Heart left ventricle (tissue), 16 donors: ENCODE data around the gene CHCHD3. TPM values are rescaled to one million over a fixed set of nuclear protein-coding genes. Genes with fewer than 3 reads are reported as not detected.

Experiments
- ATAC-seq, 4 donors: fragments of 200-7000 bp; cut with Tn5 transposase; one replicate each; pipeline ENCODE4 v1.9.1; 2020 to 2022; ENCODE audit warnings: moderate library complexity in 4 of 4, mild to moderate bottlenecking in 3 of 4, moderate number of reproducible peaks in 1 of 4
- DNase-seq, 5 donors: peaks; one replicate each; pipeline ENCODE4 v3.0.0-alpha.2; 2020
- H3K27ac ChIP-seq, 12 donors: fragments of 200-600 bp; sonication (generic) in 4 of 12; one replicate each; pipeline versions ENCODE4 v1.5.0 to v1.8.0; 2016 to 2022; ENCODE audit warnings: mild to moderate bottlenecking in 2 of 12
- H3K27me3 ChIP-seq, 9 donors: fragments of 200-600 bp; sonication (generic) in 2 of 9; one replicate each; pipeline versions ENCODE4 v1.5.1 to v1.8.0; 2016 to 2022; ENCODE audit warnings: mild to moderate bottlenecking in 3 of 9
- H3K36me3 ChIP-seq, 9 donors: fragments of 200-600 bp; sonication (generic) in 2 of 9; one replicate each; pipeline versions ENCODE4 v1.5.0 to v1.8.0; 2018 to 2022; ENCODE audit warnings: mild to moderate bottlenecking in 2 of 9
- H3K4me1 ChIP-seq, 12 donors: fragments of 200-600 bp; sonication (generic) in 4 of 12; one replicate each; pipeline versions ENCODE4 v1.5.0 to v1.8.0; 2016 to 2022; ENCODE audit warnings: mild to moderate bottlenecking in 3 of 12
- H3K4me3 ChIP-seq, 12 donors: fragments of 200-600 bp; sonication (generic) in 4 of 12; one replicate each; pipeline versions ENCODE4 v1.5.0 to v1.8.0; 2017 to 2022; ENCODE audit warnings: mild to moderate bottlenecking in 9 of 12, moderate library complexity in 4 of 12
- H3K9me3 ChIP-seq, 12 donors: fragments of 200-600 bp; sonication (generic) in 4 of 12; one replicate each; pipeline versions ENCODE4 v1.5.0 to v1.8.0; 2016 to 2022; ENCODE audit warnings: mild to moderate bottlenecking in 1 of 12
- CTCF ChIP-seq, 12 donors: fragments of 200-600 bp; sonication (generic) in 4 of 12; IDR thresholded peaks; one replicate each; pipeline versions ENCODE4 v1.5.0 to v1.8.0; 2018 to 2022; ENCODE audit warnings: antibody characterized with exemption in 12 of 12, mild to moderate bottlenecking in 5 of 12
- POLR2A ChIP-seq, 2 donors: fragments of 450-650 bp; IDR thresholded peaks; one replicate each; pipeline ENCODE4 v1.6.1; 2017; ENCODE audit warnings: antibody characterized with exemption in 2 of 2, mild to moderate bottlenecking in 2 of 2, moderate library complexity in 2 of 2
- WGBS, 4 donors: extraction: QIAGEN DNeasy Blood & Tissue Kit in 2 of 4; methylation state at CpG; one replicate each; pipeline versions ENCODE4 v1.1.5 to v1.1.7; 2013 to 2018; 5-methylcytosine and 5-hydroxymethylcytosine counted together
- intact Hi-C, 10 donors: fragments of 100-400 bp; cut with DNase I; formaldehyde crosslinking; loops; one replicate each; pipeline versions ENCODE4 v1.11.1 to v1.14.2; 2022
- polyA plus RNA-seq, 2 donors: library from polyadenylated mRNA; stranded (reverse); fragments of 200-250 nt; gene quantifications; one replicate each; pipeline ENCODE4 v1.2.3, GENCODE V29; 2013
- total RNA-seq, 9 donors: library from RNA; depleted of rRNA in 2 of 9; stranded (reverse); fragments of >200 nt in 2 of 9; fragmentation: NEBNext Ultra II Directional in 3 of 9; extraction: Animal tissue kit (Norgen Biotek cat#: 25700) in 3 of 9; gene quantifications; one replicate each; pipeline versions ENCODE4 v1.1.0 to v1.2.4, GENCODE V29; 2016 to 2023
- donor health status: ischemic (EF 13 %, LVEDD 7.1; RV severe dilation, severe dysfunction).
- donor health status: healthy with polysubstance abuse.
- donor health status: DM: no; HTN: yes; CAD: no.
- donor health status: DM: no; HTN: no; CAD: no.
- donor health status: ischemic (EF 25% LVEDD 6.9; RV normal size, moderate dysfunction).
- donor health status: ischemic (EF 25% LVEDD 5.7; RV mildly dilated, moderate dysfunction).
- donor health status: healthy.
- donor health status: DM: yes; HTN: yes; CAD: no.
- donor health status: ischemic (EF 35%, LVEDD 5.7; RV mildly dilated, moderate dysfunction).
- donor health status: nonischemic (EF 11% LVEDD 7.7; RV severe dilation, severe dysfunction).
- donor health status: DM: yes; HTN: yes; CAD: no.
- donor health status: PGD.
- donor health status: ischemic (EF 29% LVEDD 5.4; RV normal size, mild dysfunction).
- donor health status: nonischemic (EF 23%, LVEDD 6.1; RV moderate dilation, normal function).

The CHCHD3 gene
- total and polyA plus RNA-seq, 11 donors = 92.9 to 197 (median 176) TPM

- Histone ChIP-seq H3K9me3 (no peaks in the 10 kb centered on the region), H3K4me3 (no peak overlapping the region), H3K36me3 (no peaks in the 10 kb centered on the region), H3K4me1 (peaks cover 0 to 5% (median 0%) of the 10 kb centered on the region in 12 donors), H3K27me3 (no peaks in the 10 kb centered on the region), H3K27ac (no peak overlapping the region)
- WGBS, 4 donors = 69 to 79% (median 77%) methylated on average over 5 of the region's 5 CpGs
- no peak for DNase-seq
- no peak for ATAC-seq
- intact Hi-C loops = no loop called here
- TF ChIP-seq CTCF (IDR thresholded peaks at IDR 0.05) (no peak), POLR2A (IDR thresholded peaks at IDR 0.05) (no peak)
These were observed 305.8 kb downstream of the CHCHD3 start for GRCh38 chr7:132776048-132776620.

- no peak for DNase-seq
These were observed 308.3 kb downstream of the CHCHD3 start for GRCh38 chr7:132773527-132773956.

GRCh38 chr7:132771301-132771730 is 310.6 kb downstream of the CHCHD3 start:
- ATAC-seq (no peak), DNase-seq (no peak)
- Histone ChIP-seq H3K4me3 (no peak overlapping the region), H3K9me3 (peaks cover 0 to 13% (median 4%) of the 10 kb centered on the region in 12 donors), H3K36me3 (no peaks in the 10 kb centered on the region), H3K27me3 (no peaks in the 10 kb centered on the region), H3K27ac (no peak overlapping the region), H3K4me1 (no peaks in the 10 kb centered on the region)
- WGBS, 4 donors = 79 to 86% (median 82%) methylated on average over 6 of the region's 6 CpGs
- no peak for TF ChIP-seq POLR2A (IDR thresholded peaks at IDR 0.05)
- no peak for TF ChIP-seq CTCF (IDR thresholded peaks at IDR 0.05)
- intact Hi-C loops = no loop called here

More at GRCh38 chr7:132773527-132773956, 308.3 kb downstream of the CHCHD3 start:
- peaks cover 0 to 11% (median 4%) of the 10 kb centered on the region in 12 donors for H3K9me3 ChIP-seq
- no peak overlapping the region for H3K27ac ChIP-seq
- no peaks in the 10 kb centered on the region for H3K36me3 ChIP-seq
- 84 to 92% (median 86%) methylated on average over 5 of the region's 5 CpGs for WGBS, 4 donors
- no peak for ATAC-seq
- intact Hi-C loops = no loop called here
- TF ChIP-seq POLR2A (IDR thresholded peaks at IDR 0.05) (no peak), CTCF (IDR thresholded peaks at IDR 0.05) (no peak)
- no peaks in the 10 kb centered on the region for H3K27me3 ChIP-seq
- no peak overlapping the region for H3K4me3 ChIP-seq
- H3K4me1 ChIP-seq = no peaks in the 10 kb centered on the region

GRCh38 chr7:132770055-132770454 is 311.8 kb downstream of the CHCHD3 start:
- DNase-seq (no peak), ATAC-seq (no peak)
- Histone ChIP-seq H3K4me1 (no peaks in the 10 kb centered on the region), H3K9me3 (peaks cover 0 to 13% (median 4%) of the 10 kb centered on the region in 12 donors), H3K4me3 (no peak overlapping the region), H3K27me3 (no peaks in the 10 kb centered on the region), H3K36me3 (no peaks in the 10 kb centered on the region), H3K27ac (no peak overlapping the region)
- intact Hi-C loops = no loop called here
- TF ChIP-seq POLR2A (IDR thresholded peaks at IDR 0.05) (no peak), CTCF (IDR thresholded peaks at IDR 0.05) (no peak)
- WGBS, 4 donors = 96 to 98% (median 96%) methylated on average over 2 of the region's 2 CpGs
